SK-N-SH (cell line): Measurements from ENCODE around the gene LPGAT1. TPM values are rescaled to one million over a fixed set of nuclear protein-coding genes. Genes with fewer than 3 reads are reported as not detected.
A peak's percentile ranks its signal among the peaks of the same experiment; 100 is the strongest.

Experiments
- CTCF ChIA-PET: fragments of 300-600, 350-600 bp; formaldehyde crosslinking; extraction: SDS; loops from one replicate; lab custom pipeline; 2021; lab: Yijun Ruan, JAX
- POLR2A ChIA-PET: fragments of 350-600 bp; sonication (Branson Sonifier 250); formaldehyde crosslinking; extraction: SDS; loops from one replicate; lab custom pipeline; 2020; ENCODE audit warnings: antibody characterized with exemption, inconsistent platforms; lab: Yijun Ruan, JAX
- DNase-seq: peaks from one replicate; pipeline ENCODE4 v3.0.0; 2012
- H2AFZ ChIP-seq: fragments of 200-600 bp; sonication (generic); 2 replicates; pipeline ENCODE4 v1.8.1; 2016; ENCODE audit warnings: antibody characterized with exemption, mild to moderate bottlenecking, low read depth
- H3F3A ChIP-seq: fragments of 200-600 bp; sonication (generic); replicated peaks from 2 replicates; pipeline ENCODE3; 2016; ENCODE audit warnings: antibody characterized with exemption, mild to moderate bottlenecking; ENCODE audit not compliant: insufficient read depth
- H3K27ac ChIP-seq, 2 experiments: fragments of 200-500 bp in 1 of 2; fragments of 200-600 bp in 1 of 2; sonication (Bioruptor generic) in 1 of 2; sonication (generic), shearing (Covaris generic) in 1 of 2; 2 replicates each; pipeline versions ENCODE4 v1.5.1 to v1.6.1; 2014 to 2016; ENCODE audit warnings: low read depth in 2 of 2, inconsistent platforms in 1 of 2, low read length in 1 of 2, mild to moderate bottlenecking in 1 of 2, mixed read lengths in 1 of 2
- H3K27me3 ChIP-seq: fragments of 200-600 bp; sonication (generic), shearing (Covaris generic); 2 replicates; pipeline ENCODE4 v1.6.1; 2016; ENCODE audit warnings: mixed run types; ENCODE audit not compliant: insufficient read depth
- H3K36me3 ChIP-seq, 2 experiments: fragments of 200-500 bp in 1 of 2; fragments of 200-600 bp in 1 of 2; sonication (Bioruptor generic) in 1 of 2; sonication (generic) in 1 of 2; replicated peaks in 1 of 2; 2 replicates each; pipeline versions ENCODE3 to v1.5.1; 2014 to 2016; ENCODE audit warnings: low read length in 1 of 2, mild to moderate bottlenecking in 1 of 2; ENCODE audit not compliant: insufficient read depth in 2 of 2, control insufficient read depth in 1 of 2
- H3K4me1 ChIP-seq, 2 experiments: fragments of 200-500 bp in 1 of 2; fragments of 200-600 bp in 1 of 2; sonication (Bioruptor generic) in 1 of 2; sonication (generic), shearing (Covaris generic) in 1 of 2; 2 replicates each; pipeline versions ENCODE4 v1.5.1 to v1.6.1; 2014 to 2016; ENCODE audit warnings: low read depth in 1 of 2, low read length in 1 of 2, mixed run types in 1 of 2; ENCODE audit not compliant: insufficient read depth in 2 of 2, control insufficient read depth in 1 of 2
- H3K4me2 ChIP-seq: fragments of 200-600 bp; sonication (generic), shearing (Covaris generic); 2 replicates; pipeline ENCODE4 v1.6.1; 2017; ENCODE audit warnings: mixed run types
- H3K4me3 ChIP-seq, 2 experiments: fragments of 200-500 bp in 1 of 2; fragments of 200-600 bp in 1 of 2; sonication (Bioruptor generic) in 1 of 2; sonication (generic), shearing (Covaris generic) in 1 of 2; 2 replicates each; pipeline versions ENCODE4 v1.5.1 to v1.8.1; 2014 to 2016; ENCODE audit warnings: low read depth in 2 of 2, inconsistent platforms in 1 of 2, low read length in 1 of 2, mild to moderate bottlenecking in 1 of 2, mixed read lengths in 1 of 2, moderate library complexity in 1 of 2
- H3K79me2 ChIP-seq: fragments of 200-600 bp; sonication (generic); 2 replicates; pipeline ENCODE4 v1.8.1; 2017; ENCODE audit warnings: mild to moderate bottlenecking; ENCODE audit not compliant: insufficient read depth
- H3K9ac ChIP-seq: fragments of 200-600 bp; sonication (generic); 2 replicates; pipeline ENCODE4 v1.6.1; 2017; ENCODE audit warnings: mixed run types
- H3K9me2 ChIP-seq: fragments of 200-600 bp; sonication (generic); 2 replicates; pipeline ENCODE4 v1.6.1; 2017; ENCODE audit warnings: mixed run types
- H3K9me3 ChIP-seq: fragments of 200-600 bp; sonication (generic); 2 replicates; pipeline ENCODE4 v1.6.1; 2017; ENCODE audit warnings: mixed run types, mild to moderate bottlenecking, moderate library complexity
- H4K20me1 ChIP-seq: fragments of 200-600 bp; sonication (generic); 2 replicates; pipeline ENCODE4 v1.6.1; 2017; ENCODE audit warnings: mild to moderate bottlenecking, mixed run types; ENCODE audit not compliant: insufficient read depth
- ELF1 ChIP-seq: IDR thresholded peaks from 2 replicates; pipeline ENCODE4 v1.4.0; 2012
- EP300 ChIP-seq, 2 experiments: IDR thresholded peaks; 2 replicates each; pipeline versions ENCODE4 v1.4.0 to v1.6.1; 2012; ENCODE audit warnings: borderline replicate concordance in 1 of 2, low read depth in 1 of 2, low read length in 1 of 2
- FOXM1 ChIP-seq: IDR thresholded peaks from 2 replicates; pipeline ENCODE4 v1.4.0; 2012; ENCODE audit warnings: low read depth, mild to moderate bottlenecking
- GATA2 ChIP-seq: sonication (generic); formaldehyde crosslinking; IDR thresholded peaks from 2 replicates; pipeline ENCODE4 v1.5.0; 2020; ENCODE audit warnings: mild to moderate bottlenecking, missing genetic modification reagents
- IRF3 ChIP-seq: fragments of 150-350 bp; IDR thresholded peaks from 2 replicates; pipeline ENCODE4 v1.6.1; 2016; ENCODE audit warnings: mild to moderate bottlenecking, low read depth, low read length
- JUND ChIP-seq: IDR thresholded peaks from 2 replicates; pipeline ENCODE4 v1.4.0; 2012
- MAX ChIP-seq: IDR thresholded peaks from 2 replicates; pipeline ENCODE4 v1.4.0; 2012; ENCODE audit warnings: low read depth
- MXI1 ChIP-seq: IDR thresholded peaks from 2 replicates; pipeline ENCODE4 v1.6.1; 2012; ENCODE audit warnings: mild to moderate bottlenecking, low read depth, low read length, improper control_type of control experiment
- NFIC ChIP-seq: IDR thresholded peaks from 2 replicates; pipeline ENCODE4 v1.4.0; 2012; ENCODE audit warnings: borderline replicate concordance
- NRF1 ChIP-seq: IDR thresholded peaks from 2 replicates; pipeline ENCODE4 v1.6.1; 2012; ENCODE audit warnings: low read depth, mild to moderate bottlenecking, low read length
- POLR2AphosphoS5 ChIP-seq: IDR thresholded peaks from 2 replicates; pipeline ENCODE4 v1.6.1; 2012; ENCODE audit warnings: low read depth, low read length
- RCOR1 ChIP-seq: fragments of 150-350 bp; IDR thresholded peaks from 2 replicates; pipeline ENCODE4 v1.6.1; 2017; ENCODE audit warnings: antibody characterized with exemption, low read length
- RFX5 ChIP-seq: IDR thresholded peaks from 2 replicates; pipeline ENCODE4 v1.6.1; 2012; ENCODE audit warnings: mild to moderate bottlenecking, improper control_type of control experiment, low read length
- RXRA ChIP-seq: IDR thresholded peaks from 2 replicates; pipeline ENCODE4 v1.4.0; 2012; ENCODE audit warnings: low read depth, mild to moderate bottlenecking, borderline replicate concordance
- SIN3A ChIP-seq: IDR thresholded peaks from 2 replicates; pipeline ENCODE4 v1.6.1; 2012; ENCODE audit warnings: low read depth, mild to moderate bottlenecking, low read length, moderate library complexity, borderline replicate concordance
- SMC3 ChIP-seq: IDR thresholded peaks from 2 replicates; pipeline ENCODE4 v1.6.1; 2012; ENCODE audit warnings: low read depth, low read length, improper control_type of control experiment
- TCF12 ChIP-seq: IDR thresholded peaks from 2 replicates; pipeline ENCODE4 v1.4.0; 2012
- TEAD4 ChIP-seq: IDR thresholded peaks from 2 replicates; pipeline ENCODE4 v1.4.0; 2012; ENCODE audit warnings: mild to moderate bottlenecking, borderline replicate concordance; ENCODE audit not compliant: insufficient read depth
- WGBS: methylation state at CpG from one replicate; pipeline ENCODE4 v1.1.6; 2017; ENCODE audit warnings: low lambda C conversion rate; 5-methylcytosine and 5-hydroxymethylcytosine counted together
- polyA plus RNA-seq, 3 experiments: library from polyadenylated mRNA; depleted of rRNA; stranded (reverse); fragments of >200 nt; gene quantifications; 2 replicates each; pipeline ENCODE4 v1.2.3, GENCODE V29; 2012
- TF ChIP-seq, protein P1 (sequence below): IDR thresholded peaks from 2 replicates; pipeline ENCODE4 v1.4.0; 2012; ENCODE audit warnings: low read depth, borderline replicate concordance
- TF ChIP-seq, protein P2 (sequence below): fragments of 200-600 bp; sonication (generic); IDR thresholded peaks from 2 replicates; pipeline ENCODE4 v1.6.1; 2017; ENCODE audit warnings: antibody characterized with exemption, mild to moderate bottlenecking, moderate library complexity
- TF ChIP-seq, protein P3 (sequence below): IDR thresholded peaks from 2 replicates; pipeline ENCODE4 v1.4.0; 2012; ENCODE audit warnings: low read depth, borderline replicate concordance
- TF ChIP-seq, protein P4 (sequence below): fragments of 150-350 bp; IDR thresholded peaks from 2 replicates; pipeline ENCODE4 v1.6.1; 2017; ENCODE audit warnings: antibody characterized with exemption, low read length, low read depth, borderline replicate concordance

Gene LPGAT1
- polyA plus RNA-seq, 1 of the 3 experiments (the other 2 are of a cell fraction) = 4.8 TPM

GRCh38 chr1:211742272-211742671, 88.3 kb downstream of the LPGAT1 start:
- CTCF ChIA-PET = interaction anchor here (1.4 to 2.2 kb wide), 2 partner anchors 44 to 293 kb away, joined by 5 to 11 read pairs; partner anchors contain the start of genes DTL and INTS7
- peaks cover 17% of the 10 kb centered on the region for H3F3A ChIP-seq
- H3K27ac ChIP-seq = peak overlapping the region in 1 of 2 experiments; percentile 29; a peak in 1 of 4 replicates
- no peaks in the 10 kb centered on the region for H3K9me2 ChIP-seq
- no peak overlapping the region for H2AFZ ChIP-seq
- H3K27me3 ChIP-seq = no peaks in the 10 kb centered on the region
- H3K9me3 ChIP-seq = no peaks in the 10 kb centered on the region
- no peaks in the 10 kb centered on the region for H4K20me1 ChIP-seq
- TF ChIP-seq NRF1 (no peak), ELF1 (no peak), SMC3 (no peak)
- no peak overlapping the region for H3K4me3 ChIP-seq
- no peaks in the 10 kb centered on the region for H3K79me2 ChIP-seq
- 0 out of 2 replicates have a peak overlapping the region, but pooled peaks have one; percentile 30 for H3K4me2 ChIP-seq
- 100% methylated on average over 1 of the region's 1 CpG for WGBS
- no peak overlapping the region for H3K9ac ChIP-seq
- H3K4me1 ChIP-seq = peaks cover 1 to 10% of the 10 kb centered on the region in 2 experiments; a peak in 3 of 4 replicates
- H3K36me3 ChIP-seq = peaks cover 0 to 9% of the 10 kb centered on the region in 2 experiments
- POLR2A ChIA-PET = no interaction called here
- DNase-seq = no peak

DNA sequence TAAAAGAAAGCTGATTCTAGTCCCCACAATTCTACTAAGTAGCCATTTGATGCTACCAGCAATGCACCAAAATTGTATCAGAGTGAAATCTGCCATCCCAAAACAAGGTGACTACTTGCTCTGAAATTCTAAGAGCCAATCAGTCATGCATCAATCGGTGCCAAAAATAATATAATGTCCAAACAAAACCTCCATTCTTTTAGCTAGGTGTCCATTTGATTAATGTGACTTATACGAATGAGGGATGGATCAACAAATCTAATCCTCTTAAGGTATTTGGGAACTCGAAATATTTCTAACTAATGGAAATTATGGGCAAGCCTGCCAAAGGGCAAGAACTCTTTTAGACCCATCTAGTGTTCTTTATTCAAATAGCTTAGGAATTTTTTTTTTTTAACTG, 88.8 kb downstream of the LPGAT1 start:
- 69% methylated on average over 3 of the region's 3 CpGs for WGBS
- CTCF ChIA-PET = interaction anchor here (1.0 to 2.2 kb wide), 3 partner anchors 31 to 293 kb away, joined by 3 to 11 read pairs (median 5); partner anchors contain the start of genes DTL and INTS7

More for the DNA sequence above, 88.8 kb downstream of the LPGAT1 start:
- Histone ChIP-seq H3K79me2 (no peaks in the 10 kb centered on the region), H3K27me3 (no peaks in the 10 kb centered on the region), H3K36me3 (peaks cover 0 to 4% of the 10 kb centered on the region in 2 experiments), H4K20me1 (no peaks in the 10 kb centered on the region), H3K9me3 (no peaks in the 10 kb centered on the region), H3K4me2 (0 out of 2 replicates have a peak overlapping the region, but pooled peaks have one; percentile 30), H3K4me1 (peaks cover 6 to 10% of the 10 kb centered on the region in 2 experiments; a peak in 3 of 4 replicates), H3K9me2 (no peaks in the 10 kb centered on the region), H3K9ac (no peak overlapping the region), H3K27ac (peak overlapping the region in 1 of 2 experiments; percentile 29; a peak in 1 of 4 replicates), H2AFZ (no peak overlapping the region), H3K4me3 (no peak overlapping the region), H3F3A (peaks cover 17% of the 10 kb centered on the region)
- no peak for TF ChIP-seq TCF12
- TF ChIP-seq, protein P1, sequence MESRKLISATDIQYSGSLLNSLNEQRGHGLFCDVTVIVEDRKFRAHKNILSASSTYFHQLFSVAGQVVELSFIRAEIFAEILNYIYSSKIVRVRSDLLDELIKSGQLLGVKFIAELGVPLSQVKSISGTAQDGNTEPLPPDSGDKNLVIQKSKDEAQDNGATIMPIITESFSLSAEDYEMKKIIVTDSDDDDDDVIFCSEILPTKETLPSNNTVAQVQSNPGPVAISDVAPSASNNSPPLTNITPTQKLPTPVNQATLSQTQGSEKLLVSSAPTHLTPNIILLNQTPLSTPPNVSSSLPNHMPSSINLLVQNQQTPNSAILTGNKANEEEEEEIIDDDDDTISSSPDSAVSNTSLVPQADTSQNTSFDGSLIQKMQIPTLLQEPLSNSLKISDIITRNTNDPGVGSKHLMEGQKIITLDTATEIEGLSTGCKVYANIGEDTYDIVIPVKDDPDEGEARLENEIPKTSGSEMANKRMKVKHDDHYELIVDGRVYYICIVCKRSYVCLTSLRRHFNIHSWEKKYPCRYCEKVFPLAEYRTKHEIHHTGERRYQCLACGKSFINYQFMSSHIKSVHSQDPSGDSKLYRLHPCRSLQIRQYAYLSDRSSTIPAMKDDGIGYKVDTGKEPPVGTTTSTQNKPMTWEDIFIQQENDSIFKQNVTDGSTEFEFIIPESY = no peak
- no peak for TF ChIP-seq MXI1
- TF ChIP-seq, protein P2, sequence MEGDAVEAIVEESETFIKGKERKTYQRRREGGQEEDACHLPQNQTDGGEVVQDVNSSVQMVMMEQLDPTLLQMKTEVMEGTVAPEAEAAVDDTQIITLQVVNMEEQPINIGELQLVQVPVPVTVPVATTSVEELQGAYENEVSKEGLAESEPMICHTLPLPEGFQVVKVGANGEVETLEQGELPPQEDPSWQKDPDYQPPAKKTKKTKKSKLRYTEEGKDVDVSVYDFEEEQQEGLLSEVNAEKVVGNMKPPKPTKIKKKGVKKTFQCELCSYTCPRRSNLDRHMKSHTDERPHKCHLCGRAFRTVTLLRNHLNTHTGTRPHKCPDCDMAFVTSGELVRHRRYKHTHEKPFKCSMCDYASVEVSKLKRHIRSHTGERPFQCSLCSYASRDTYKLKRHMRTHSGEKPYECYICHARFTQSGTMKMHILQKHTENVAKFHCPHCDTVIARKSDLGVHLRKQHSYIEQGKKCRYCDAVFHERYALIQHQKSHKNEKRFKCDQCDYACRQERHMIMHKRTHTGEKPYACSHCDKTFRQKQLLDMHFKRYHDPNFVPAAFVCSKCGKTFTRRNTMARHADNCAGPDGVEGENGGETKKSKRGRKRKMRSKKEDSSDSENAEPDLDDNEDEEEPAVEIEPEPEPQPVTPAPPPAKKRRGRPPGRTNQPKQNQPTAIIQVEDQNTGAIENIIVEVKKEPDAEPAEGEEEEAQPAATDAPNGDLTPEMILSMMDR = no peak
- TF ChIP-seq MAX = no peak
- TF ChIP-seq, protein P3, sequence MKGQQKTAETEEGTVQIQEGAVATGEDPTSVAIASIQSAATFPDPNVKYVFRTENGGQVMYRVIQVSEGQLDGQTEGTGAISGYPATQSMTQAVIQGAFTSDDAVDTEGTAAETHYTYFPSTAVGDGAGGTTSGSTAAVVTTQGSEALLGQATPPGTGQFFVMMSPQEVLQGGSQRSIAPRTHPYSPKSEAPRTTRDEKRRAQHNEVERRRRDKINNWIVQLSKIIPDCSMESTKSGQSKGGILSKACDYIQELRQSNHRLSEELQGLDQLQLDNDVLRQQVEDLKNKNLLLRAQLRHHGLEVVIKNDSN = no peak
- no peak for TF ChIP-seq RCOR1
- TF ChIP-seq NRF1 = no peak
- no peak for TF ChIP-seq GATA2 (CRISPR knock-in tag)
- no peak for TF ChIP-seq RFX5
- no peak for TF ChIP-seq SIN3A
- TF ChIP-seq IRF3 = no peak
- TF ChIP-seq, protein P4, sequence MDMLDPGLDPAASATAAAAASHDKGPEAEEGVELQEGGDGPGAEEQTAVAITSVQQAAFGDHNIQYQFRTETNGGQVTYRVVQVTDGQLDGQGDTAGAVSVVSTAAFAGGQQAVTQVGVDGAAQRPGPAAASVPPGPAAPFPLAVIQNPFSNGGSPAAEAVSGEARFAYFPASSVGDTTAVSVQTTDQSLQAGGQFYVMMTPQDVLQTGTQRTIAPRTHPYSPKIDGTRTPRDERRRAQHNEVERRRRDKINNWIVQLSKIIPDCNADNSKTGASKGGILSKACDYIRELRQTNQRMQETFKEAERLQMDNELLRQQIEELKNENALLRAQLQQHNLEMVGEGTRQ = no peak
- TF ChIP-seq EP300 (IDR thresholded peaks at IDR 0.05; ENCODE audit: borderline replicate concordance in 1 of 2, low read depth in 1 of 2, low read length in 1 of 2) = no peak
- TF ChIP-seq JUND = no peak
- TF ChIP-seq TEAD4 = no peak
- TF ChIP-seq NFIC = no peak
- TF ChIP-seq FOXM1 = no peak
- TF ChIP-seq RXRA = no peak
- TF ChIP-seq POLR2AphosphoS5 = no peak
- DNase-seq = no peak
- POLR2A ChIA-PET = no interaction called here
